H9 (cell line): ENCODE data around the gene NXNL2. TPM values are rescaled to one million over a fixed set of nuclear protein-coding genes. Genes with fewer than 3 reads are reported as not detected.

Experiments used
- DNase-seq: peaks from one replicate; pipeline ENCODE4 v3.0.0-alpha.2; 2017
- H2AFZ ChIP-seq: one replicate; pipeline ENCODE4 v1.6.1; 2013; ENCODE audit warnings: mild to moderate bottlenecking, low read length, control low read depth, moderate library complexity
- H2AK5ac ChIP-seq: 2 replicates; pipeline ENCODE4 v1.6.1; 2013; ENCODE audit warnings: low read length, control low read depth, mixed read lengths; ENCODE audit not compliant: insufficient read length
- H2BK120ac ChIP-seq: one replicate; pipeline ENCODE4 v1.6.1; 2013; ENCODE audit warnings: low read depth, mild to moderate bottlenecking, low read length, control low read depth, inconsistent platforms; ENCODE audit not compliant: poor library complexity, severe bottlenecking
- H2BK12ac ChIP-seq: 2 replicates; pipeline ENCODE4 v1.6.1; 2013; ENCODE audit warnings: low read length, control low read depth, mixed read lengths, low read depth; ENCODE audit not compliant: insufficient read length
- H2BK15ac ChIP-seq: 2 replicates; pipeline ENCODE4 v1.6.1; 2013; ENCODE audit warnings: low read depth, low read length, control low read depth
- H2BK20ac ChIP-seq: one replicate; pipeline ENCODE4 v1.6.1; 2013; ENCODE audit warnings: low read depth, mild to moderate bottlenecking, low read length, control low read depth, inconsistent platforms; ENCODE audit not compliant: poor library complexity, severe bottlenecking
- H2BK5ac ChIP-seq: 2 replicates; pipeline ENCODE4 v1.6.1; 2013; ENCODE audit warnings: low read length, control low read depth, mixed read lengths; ENCODE audit not compliant: insufficient read length
- H3K14ac ChIP-seq: 2 replicates; pipeline ENCODE4 v1.6.1; 2013; ENCODE audit warnings: low read length, control low read depth; ENCODE audit not compliant: insufficient read depth
- H3K18ac ChIP-seq: 2 replicates; pipeline ENCODE4 v1.6.1; 2013; ENCODE audit warnings: low read depth, mild to moderate bottlenecking, mixed read lengths, low read length, control low read depth; ENCODE audit not compliant: insufficient read length
- H3K23ac ChIP-seq: 2 replicates; pipeline ENCODE4 v1.6.1; 2013; ENCODE audit warnings: low read length, control low read depth, mixed read lengths, low read depth; ENCODE audit not compliant: insufficient read length
- H3K23me2 ChIP-seq: 2 replicates; pipeline ENCODE4 v1.6.1; 2013; ENCODE audit warnings: low read depth, mild to moderate bottlenecking, mixed read lengths, low read length, control low read depth; ENCODE audit not compliant: insufficient read length, poor library complexity, severe bottlenecking
- H3K27ac ChIP-seq: 2 replicates; pipeline ENCODE4 v1.5.1; 2013; ENCODE audit warnings: low read length, control low read depth, mixed read lengths, low read depth; ENCODE audit not compliant: insufficient read length
- H3K27me3 ChIP-seq: 2 replicates; pipeline ENCODE4 v1.6.1; 2013; ENCODE audit warnings: low read length, control low read depth, inconsistent platforms; ENCODE audit not compliant: insufficient read depth
- H3K4ac ChIP-seq: 2 replicates; pipeline ENCODE4 v1.6.1; 2013; ENCODE audit warnings: low read depth, mild to moderate bottlenecking, control low read depth, inconsistent platforms, low read length, moderate library complexity
- H3K4me1 ChIP-seq: 2 replicates; pipeline ENCODE4 v1.6.1; 2013; ENCODE audit warnings: low read length, control low read depth, inconsistent platforms; ENCODE audit not compliant: insufficient read depth
- H3K4me2 ChIP-seq: 2 replicates; pipeline ENCODE4 v1.6.1; 2013; ENCODE audit warnings: low read length, control low read depth, mixed read lengths; ENCODE audit not compliant: insufficient read length, insufficient read depth
- H3K56ac ChIP-seq: 2 replicates; pipeline ENCODE4 v1.6.1; 2013; ENCODE audit warnings: low read depth, mild to moderate bottlenecking, mixed read lengths, low read length, control low read depth; ENCODE audit not compliant: insufficient read length
- H3K79me1 ChIP-seq: 2 replicates; pipeline ENCODE4 v1.6.1; 2013; ENCODE audit warnings: low read depth, mild to moderate bottlenecking, moderate library complexity, low read length, control low read depth, inconsistent platforms; ENCODE audit not compliant: insufficient read depth, poor library complexity, severe bottlenecking
- H3K79me2 ChIP-seq: 2 replicates; pipeline ENCODE4 v1.6.1; 2013; ENCODE audit warnings: low read length, control low read depth, inconsistent platforms; ENCODE audit not compliant: insufficient read depth
- H3K9ac ChIP-seq: 2 replicates; pipeline ENCODE4 v1.6.1; 2013; ENCODE audit warnings: low read length, control low read depth, mixed read lengths; ENCODE audit not compliant: insufficient read length; ENCODE audit errors: extremely low read depth
- H3K9me3 ChIP-seq: one replicate; pipeline ENCODE4 v1.6.1; 2013; ENCODE audit warnings: low read depth, low read length, inconsistent platforms; ENCODE audit not compliant: control insufficient read depth
- H3T11ph ChIP-seq: one replicate; pipeline ENCODE4 v1.6.1; 2013; ENCODE audit warnings: mild to moderate bottlenecking, low read length, control low read depth, inconsistent platforms
- H4K20me1 ChIP-seq: one replicate; pipeline ENCODE4 v1.6.1; 2013; ENCODE audit not compliant: control insufficient read depth, insufficient read length, insufficient read depth
- H4K5ac ChIP-seq: 2 replicates; pipeline ENCODE4 v1.6.1; 2013; ENCODE audit warnings: low read depth, mild to moderate bottlenecking, mixed read lengths, low read length, control low read depth; ENCODE audit not compliant: insufficient read length
- H4K8ac ChIP-seq: replicated peaks from 2 replicates; pipeline ENCODE4 v1.6.1; 2013; ENCODE audit warnings: low read length, control low read depth, mixed read lengths, low read depth; ENCODE audit not compliant: insufficient read length
- H4K91ac ChIP-seq: 2 replicates; pipeline ENCODE4 v1.6.1; 2013; ENCODE audit warnings: low read depth, mild to moderate bottlenecking, moderate library complexity, mixed read lengths, low read length, control low read depth; ENCODE audit not compliant: insufficient read length
- H3K27ac Mint-ChIP-seq, 3 experiments: 2 replicates in 2 of 3; 3 replicates in 1 of 3; pipeline ENCODE4 v1.8.0; 2020 to 2021; ENCODE audit warnings: mixed read lengths in 3 of 3, mild to moderate bottlenecking in 1 of 3, moderate library complexity in 1 of 3
- H3K27me3 Mint-ChIP-seq: 2 replicates; pipeline ENCODE4 v1.8.0; 2021; ENCODE audit warnings: low read depth, mild to moderate bottlenecking, moderate library complexity, mixed read lengths
- H3K36me3 Mint-ChIP-seq, 3 experiments: 2 replicates in 2 of 3; 3 replicates in 1 of 3; pipeline ENCODE4 v1.8.0; 2020 to 2021; ENCODE audit warnings: low read depth in 3 of 3, mixed read lengths in 3 of 3; ENCODE audit not compliant: insufficient read depth in 1 of 3
- H3K4me1 Mint-ChIP-seq, 2 experiments: 2 replicates each; pipeline ENCODE4 v1.8.0; 2020; ENCODE audit warnings: mixed read lengths in 2 of 2
- H3K4me3 Mint-ChIP-seq, 2 experiments: 2 replicates in 1 of 2; 3 replicates in 1 of 2; pipeline ENCODE4 v1.8.0; 2020 to 2021; ENCODE audit warnings: mild to moderate bottlenecking in 2 of 2, mixed read lengths in 2 of 2, moderate library complexity in 1 of 2
- H3K9me3 Mint-ChIP-seq, 2 experiments: 2 replicates in 1 of 2; 3 replicates in 1 of 2; pipeline ENCODE4 v1.8.0; 2020; ENCODE audit warnings: mild to moderate bottlenecking in 2 of 2, mixed read lengths in 2 of 2, moderate library complexity in 1 of 2
- CTCF ChIP-seq: fragments of 200-600 bp; sonication (generic); conservative IDR thresholded peaks from 3 replicates; pipeline ENCODE4 v1.8.0; 2021; ENCODE audit warnings: antibody characterized with exemption, mild to moderate bottlenecking
- WGBS: extraction: QIAGEN DNeasy Blood & Tissue Kit; methylation state at CpG from one replicate; pipeline ENCODE4 v1.1.7; 2013; ENCODE audit warnings: missing lambda C conversion rate, low lambda C conversion rate, mixed read lengths; ENCODE audit not compliant: insufficient read length; ENCODE audit errors: extremely low coverage; 5-methylcytosine and 5-hydroxymethylcytosine counted together
- total RNA-seq: library from RNA; stranded (reverse); gene quantifications from 2 replicates; pipeline ENCODE4 v1.2.1, GENCODE V29; 2021

The NXNL2 gene
- total RNA-seq, 1 experiment from 2014 or later = 0.57 TPM

- Histone ChIP-seq H3K27me3 (no peaks in the 10 kb centered on the region), H3K27ac (no peak overlapping the region), H3K9me3 (no peaks in the 10 kb centered on the region), H3K4ac (no peak overlapping the region), H4K91ac (no peak overlapping the region), H2AK5ac (no peak overlapping the region), H3T11ph (no peak overlapping the region), H3K14ac (no peak overlapping the region), H3K79me2 (no peaks in the 10 kb centered on the region), H2BK12ac (no peak overlapping the region), H3K23me2 (no peaks in the 10 kb centered on the region), H4K8ac (no peak overlapping the region), H2BK20ac (no peak overlapping the region), H3K4me2 (no peak overlapping the region), H4K20me1 (no peaks in the 10 kb centered on the region), H3K79me1 (no peaks in the 10 kb centered on the region), H3K56ac (no peak overlapping the region), H3K23ac (no peak overlapping the region), H2BK5ac (no peak overlapping the region), H3K18ac (no peak overlapping the region), H3K4me1 (peaks cover 6% of the 10 kb centered on the region; the same call in 1 of the 2 replicates), H2AFZ (no peak overlapping the region), H3K9ac (no peak overlapping the region), H2BK15ac (no peak overlapping the region), H4K5ac (no peak overlapping the region), H2BK120ac (no peak overlapping the region)
- H3K9me3 Mint-ChIP-seq = no peaks in the 10 kb centered on the region
- no peaks in the 10 kb centered on the region for H3K27me3 Mint-ChIP-seq
- TF ChIP-seq CTCF = no peak
- DNase-seq = no peak
- peaks cover 24 to 32% of the 10 kb centered on the region in 2 experiments for H3K4me1 Mint-ChIP-seq
- no peak overlapping the region for H3K4me3 Mint-ChIP-seq
- no CpG with 5 or more reads among the region's 3 CpGs for WGBS
- no peaks in the 10 kb centered on the region; a peak in 1 of 7 replicates for H3K36me3 Mint-ChIP-seq
- no peak overlapping the region for H3K27ac Mint-ChIP-seq
These were observed 11.9 kb upstream of the NXNL2 start for GRCh38 chr9:88523056-88523455.
